ENCODE results near the gene PALMD. TPM values are rescaled to one million over a fixed set of nuclear protein-coding genes. Genes with fewer than 3 reads are reported as not detected.

The PALMD gene
- total RNA-seq, 1 donor from 2014 or later, result 0.17 TPM

DNA sequence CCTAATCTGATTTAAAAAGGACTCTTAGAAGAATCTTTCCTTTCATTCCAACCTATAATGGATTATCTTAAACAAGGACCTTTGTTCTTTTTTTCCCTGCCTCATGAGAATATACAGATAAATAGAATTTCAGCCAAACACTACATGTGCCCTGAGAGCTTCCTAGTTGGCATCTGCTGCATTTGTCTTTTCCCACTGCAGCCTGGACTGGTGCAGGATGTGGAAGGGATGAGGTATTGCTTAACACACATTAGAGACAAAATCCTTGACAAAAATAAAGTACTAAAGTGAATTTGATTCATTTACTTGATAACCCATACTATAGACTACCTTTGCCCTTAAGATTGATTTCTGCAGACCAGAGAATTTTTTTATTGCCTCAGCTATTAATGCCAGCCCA is 59.5 kb downstream of the PALMD start:
- DNase-seq (ENCODE audit: low read depth), result no peak
- Histone ChIP-seq H3K36me3 (ENCODE audit: control insufficient read depth, insufficient read depth, low read length) (peaks cover 2% of the 10 kb centered on the region), H3K4me3 (ENCODE audit: low read depth, low read length) (no peak overlapping the region), H3K27me3 (ENCODE audit: control insufficient read depth, insufficient read depth, low read length) (no peaks in the 10 kb centered on the region)
- TF ChIP-seq, protein P1, sequence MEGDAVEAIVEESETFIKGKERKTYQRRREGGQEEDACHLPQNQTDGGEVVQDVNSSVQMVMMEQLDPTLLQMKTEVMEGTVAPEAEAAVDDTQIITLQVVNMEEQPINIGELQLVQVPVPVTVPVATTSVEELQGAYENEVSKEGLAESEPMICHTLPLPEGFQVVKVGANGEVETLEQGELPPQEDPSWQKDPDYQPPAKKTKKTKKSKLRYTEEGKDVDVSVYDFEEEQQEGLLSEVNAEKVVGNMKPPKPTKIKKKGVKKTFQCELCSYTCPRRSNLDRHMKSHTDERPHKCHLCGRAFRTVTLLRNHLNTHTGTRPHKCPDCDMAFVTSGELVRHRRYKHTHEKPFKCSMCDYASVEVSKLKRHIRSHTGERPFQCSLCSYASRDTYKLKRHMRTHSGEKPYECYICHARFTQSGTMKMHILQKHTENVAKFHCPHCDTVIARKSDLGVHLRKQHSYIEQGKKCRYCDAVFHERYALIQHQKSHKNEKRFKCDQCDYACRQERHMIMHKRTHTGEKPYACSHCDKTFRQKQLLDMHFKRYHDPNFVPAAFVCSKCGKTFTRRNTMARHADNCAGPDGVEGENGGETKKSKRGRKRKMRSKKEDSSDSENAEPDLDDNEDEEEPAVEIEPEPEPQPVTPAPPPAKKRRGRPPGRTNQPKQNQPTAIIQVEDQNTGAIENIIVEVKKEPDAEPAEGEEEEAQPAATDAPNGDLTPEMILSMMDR (IDR thresholded peaks at IDR 0.05; ENCODE audit: insufficient read depth, low read length, poor library complexity, severe bottlenecking), result no peak

DNA sequence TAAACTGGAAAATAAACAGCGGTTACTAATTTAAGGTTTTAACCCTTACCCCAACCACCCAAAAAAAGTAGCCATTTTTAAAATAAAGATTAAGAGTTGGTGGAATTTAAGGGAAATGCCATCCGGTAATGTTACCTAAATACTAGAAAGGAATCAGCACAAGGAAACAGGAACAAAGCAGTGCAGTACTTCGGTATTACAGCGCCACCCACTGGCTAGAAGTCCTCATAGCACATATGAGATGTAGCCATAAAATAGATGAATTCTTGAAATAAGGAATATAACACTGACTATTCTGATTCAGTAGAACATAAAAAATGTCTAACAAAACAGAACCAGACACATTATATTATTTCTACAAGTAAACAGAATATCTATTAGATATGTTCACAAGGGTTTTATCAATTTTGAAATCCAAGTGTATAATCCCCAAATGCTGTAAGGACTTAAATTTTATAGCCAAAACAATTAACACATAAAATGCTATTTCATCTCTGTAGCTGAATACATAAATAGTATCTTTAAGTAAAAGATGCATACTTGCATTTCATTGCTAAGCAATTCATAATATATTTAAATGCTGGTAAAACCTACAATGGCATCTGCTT is 61.7 kb downstream of the PALMD start:
- DNase-seq (ENCODE audit: low read depth), result peak; percentile 10
- H3K27me3 ChIP-seq (ENCODE audit: control insufficient read depth, insufficient read depth, low read length), result no peaks in the 10 kb centered on the region
- TF ChIP-seq, protein P1 (IDR thresholded peaks at IDR 0.05; ENCODE audit: insufficient read depth, low read length, poor library complexity, severe bottlenecking), result peak; percentile 76
- H3K4me3 ChIP-seq (ENCODE audit: low read depth, low read length), result no peak overlapping the region
- peaks cover 2% of the 10 kb centered on the region for H3K36me3 ChIP-seq (ENCODE audit: control insufficient read depth, insufficient read depth, low read length)

DNA sequence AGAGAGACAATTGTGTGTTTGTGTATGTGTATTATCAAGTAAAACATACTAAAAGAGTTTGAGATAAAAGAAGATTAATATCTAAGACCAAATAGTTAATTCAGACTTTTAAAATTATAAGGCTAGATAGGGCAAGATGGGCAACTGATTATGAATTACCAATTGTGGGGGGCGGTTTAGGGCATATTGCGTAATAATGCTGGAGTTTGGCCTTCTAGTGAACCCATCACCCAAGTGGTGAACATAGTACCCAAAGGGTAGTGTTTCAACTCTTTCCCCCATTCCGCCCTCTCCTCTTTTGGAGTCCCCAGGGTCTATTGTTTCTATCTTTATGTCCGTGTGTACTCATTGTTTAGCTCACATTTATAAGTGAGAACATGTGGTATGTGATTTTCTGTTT is 65.1 kb downstream of the PALMD start:
- DNase-seq (ENCODE audit: low read depth), result no peak
- TF ChIP-seq, protein P1 (IDR thresholded peaks at IDR 0.05; ENCODE audit: insufficient read depth, low read length, poor library complexity, severe bottlenecking), result no peak
- Histone ChIP-seq H3K4me3 (ENCODE audit: low read depth, low read length) (no peak overlapping the region), H3K36me3 (ENCODE audit: control insufficient read depth, insufficient read depth, low read length) (no peaks in the 10 kb centered on the region), H3K27me3 (ENCODE audit: control insufficient read depth, insufficient read depth, low read length) (no peaks in the 10 kb centered on the region)

DNA sequence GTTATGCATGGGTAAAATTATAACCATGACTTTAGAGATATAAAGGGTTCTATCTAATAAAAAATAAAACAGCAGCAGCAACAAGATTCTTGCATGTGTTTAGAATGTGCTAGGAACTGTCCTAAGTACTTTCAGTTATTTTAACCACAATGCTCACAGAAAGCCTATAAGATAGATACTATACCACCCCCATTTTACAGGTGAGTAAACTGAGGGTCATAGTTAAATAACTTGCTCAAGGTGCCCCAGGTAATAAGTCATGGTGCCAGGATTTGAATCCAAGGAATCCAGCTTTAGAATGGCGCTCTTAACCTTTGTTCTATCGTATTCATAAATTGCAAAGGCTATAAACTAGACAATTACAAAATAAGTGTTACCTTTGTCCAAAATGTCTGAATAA is 67.1 kb downstream of the PALMD start:
- Histone ChIP-seq H3K36me3 (ENCODE audit: control insufficient read depth, insufficient read depth, low read length) (no peaks in the 10 kb centered on the region), H3K4me3 (ENCODE audit: low read depth, low read length) (no peak overlapping the region), H3K27me3 (ENCODE audit: control insufficient read depth, insufficient read depth, low read length) (no peaks in the 10 kb centered on the region)
- TF ChIP-seq, protein P1 (IDR thresholded peaks at IDR 0.05; ENCODE audit: insufficient read depth, low read length, poor library complexity, severe bottlenecking), result no peak
- no peak for DNase-seq (ENCODE audit: low read depth)

DNA sequence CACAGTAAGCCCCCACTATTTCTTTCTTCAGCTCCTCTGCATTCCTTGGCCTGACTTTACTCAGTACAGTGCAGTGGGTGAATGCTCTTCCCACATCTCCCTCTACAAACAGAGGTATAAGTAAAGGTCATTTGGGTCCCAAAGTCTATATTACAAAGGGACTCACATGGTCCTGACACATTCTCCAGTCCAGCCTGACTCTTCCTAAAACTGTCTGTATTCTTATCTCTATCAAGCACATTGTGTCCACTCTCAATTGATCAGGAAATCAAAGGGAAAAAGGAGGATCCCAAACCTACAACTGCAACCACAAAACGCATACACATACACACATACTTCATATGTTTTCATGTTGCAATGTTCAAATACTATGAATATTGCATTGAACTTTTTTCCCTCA is 71.1 kb downstream of the PALMD start:
- TF ChIP-seq, protein P1 (IDR thresholded peaks at IDR 0.05; ENCODE audit: insufficient read depth, low read length, poor library complexity, severe bottlenecking), result no peak
- H3K27me3 ChIP-seq (ENCODE audit: control insufficient read depth, insufficient read depth, low read length), result no peaks in the 10 kb centered on the region
- H3K4me3 ChIP-seq (ENCODE audit: low read depth, low read length), result no peak overlapping the region
- no peaks in the 10 kb centered on the region for H3K36me3 ChIP-seq (ENCODE audit: control insufficient read depth, insufficient read depth, low read length)
- DNase-seq (ENCODE audit: low read depth), result no peak

DNA sequence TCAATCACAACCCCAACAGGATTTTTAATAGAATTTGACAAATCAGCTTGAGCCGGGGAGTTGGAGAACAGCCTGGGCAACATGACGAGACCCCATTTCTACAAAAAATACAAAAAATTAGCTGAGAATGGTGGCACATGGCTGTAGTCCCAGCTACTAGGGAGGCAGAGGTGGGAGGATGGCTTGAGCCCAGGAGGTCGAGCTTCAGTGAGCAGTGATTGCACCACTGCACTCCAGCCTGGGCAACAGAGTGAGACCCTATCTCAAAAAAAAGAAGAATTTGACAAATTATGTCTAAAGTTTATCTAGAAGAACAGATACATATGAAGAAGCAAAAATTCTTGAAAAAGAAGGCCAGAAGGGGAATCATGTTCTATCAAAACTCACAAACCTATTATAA is 77.3 kb downstream of the PALMD start:
- Histone ChIP-seq H3K4me3 (ENCODE audit: low read depth, low read length) (no peak overlapping the region), H3K36me3 (ENCODE audit: control insufficient read depth, insufficient read depth, low read length) (no peaks in the 10 kb centered on the region), H3K27me3 (ENCODE audit: control insufficient read depth, insufficient read depth, low read length) (no peaks in the 10 kb centered on the region)
- TF ChIP-seq, protein P1 (IDR thresholded peaks at IDR 0.05; ENCODE audit: insufficient read depth, low read length, poor library complexity, severe bottlenecking), result no peak
- DNase-seq (ENCODE audit: low read depth), result no peak

Measured in kidney epithelial cell (primary cell).